Endometrial microvascular endothelial cells (primary cell): ENCODE measurements around the gene C5orf47. TPM values are rescaled to one million over a fixed set of nuclear protein-coding genes. Genes with fewer than 3 reads are reported as not detected.

Experiments
- in situ Hi-C: cut with HindIII; loops from 2 replicates; pipeline ENCODE4 v1.10.0; 2017; ENCODE audit warnings: low sequenced_read_pairs, low pct_unique_long_range_greater_than_20kb; ENCODE audit errors: inconsistent ontology term
- total RNA-seq: library from RNA; depleted of rRNA; stranded (reverse); fragments of >200 nt; gene quantifications from one replicate; pipeline ENCODE4 v1.2.3, GENCODE V29; 2015; ENCODE audit errors: inconsistent ontology term

Gene C5orf47, protein sequence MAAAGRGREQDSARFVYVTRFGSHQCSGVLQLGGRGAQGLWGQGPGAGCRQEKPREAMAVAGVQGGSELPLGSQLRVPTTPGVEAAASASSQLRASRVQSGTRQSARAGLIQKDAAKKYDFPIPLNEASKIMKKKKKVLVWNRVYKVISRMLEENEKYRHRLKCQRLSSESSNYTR
- total RNA-seq = not detected

DNA sequence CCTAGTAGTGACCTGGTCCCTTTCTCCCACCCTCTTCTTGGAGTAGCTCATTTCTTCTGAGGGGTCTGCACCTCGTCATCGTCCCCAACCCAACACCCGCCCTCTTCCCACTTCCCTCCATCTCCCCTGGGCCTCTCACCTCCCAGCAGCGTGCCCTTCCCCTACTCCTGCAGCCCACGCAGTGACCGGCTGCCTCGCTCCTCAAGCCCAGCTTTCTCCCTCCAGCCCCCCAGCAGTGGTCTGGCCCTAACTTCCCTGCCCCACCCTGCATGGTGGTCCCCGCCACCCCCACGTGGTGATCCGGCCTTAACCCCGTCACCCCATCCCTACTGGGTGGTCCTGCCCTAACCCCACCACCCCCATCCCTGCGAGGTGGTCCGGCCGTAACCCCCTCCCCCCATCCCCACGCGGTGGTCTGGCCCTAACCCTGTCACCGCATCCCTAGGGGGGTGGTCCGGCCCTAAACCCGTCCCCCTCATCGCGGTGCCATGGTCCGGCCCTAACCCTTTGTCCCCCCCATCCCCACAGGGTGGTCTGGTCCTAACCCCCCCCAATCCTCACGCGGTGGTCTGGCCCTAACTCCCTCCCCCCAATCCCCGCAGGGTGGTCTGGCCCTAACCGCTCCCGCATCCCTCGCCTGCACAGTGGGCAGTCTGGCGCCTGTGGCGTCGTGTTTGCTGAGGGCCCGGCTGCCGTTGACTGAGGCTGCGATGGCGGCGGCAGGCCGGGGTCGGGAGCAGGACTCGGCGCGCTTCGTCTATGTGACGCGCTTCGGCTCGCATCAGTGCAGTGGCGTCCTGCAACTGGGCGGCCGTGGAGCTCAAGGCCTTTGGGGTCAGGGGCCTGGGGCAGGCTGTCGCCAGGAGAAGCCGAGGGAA, at the start of gene C5orf47:
TSS of gene C5orf47 (plus strand) at position 617 of the 878 bp plus-strand sequence. CDS start at position 711, 94 bp downstream.
- in situ Hi-C loops = no loop called here

DNA sequence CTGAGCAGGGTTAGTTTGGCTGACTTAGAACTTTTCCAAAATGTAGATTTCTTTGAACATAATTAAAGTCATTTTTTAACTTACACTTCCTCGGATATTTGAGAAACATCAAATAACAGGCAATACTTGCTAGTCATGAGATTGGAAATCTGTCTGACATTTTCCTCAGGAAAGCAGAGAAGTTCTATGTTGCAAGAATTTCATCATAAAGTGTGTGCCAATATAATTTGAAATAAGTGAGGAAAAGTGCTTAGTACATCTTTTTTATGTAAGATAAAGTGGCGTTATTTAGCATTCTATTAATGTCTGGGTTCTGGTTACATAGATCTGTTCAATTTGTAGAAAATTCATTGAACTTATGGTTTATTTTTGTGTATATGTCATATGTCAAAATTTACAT, 48.7 kb upstream of the C5orf47 start:
- in situ Hi-C loops = no loop called here

DNA sequence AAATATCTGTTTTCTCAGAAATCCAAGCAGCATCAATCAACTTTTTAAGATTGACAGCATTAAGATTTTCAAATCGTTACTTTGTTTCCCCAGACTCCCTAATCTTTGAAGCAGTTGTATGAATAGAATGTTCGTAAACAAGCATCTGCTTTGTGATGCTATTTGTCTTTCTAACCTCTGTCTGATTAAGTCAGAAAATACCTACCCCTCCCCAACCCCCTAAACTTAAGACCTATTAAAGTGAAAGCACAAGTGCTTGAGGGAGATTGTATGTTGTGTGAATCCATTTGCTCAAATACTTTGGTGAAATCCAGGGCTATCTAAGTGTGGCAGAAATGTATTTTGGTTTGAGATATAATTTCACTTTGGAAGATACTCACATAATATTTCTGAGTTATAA, 47.9 kb upstream of the C5orf47 start:
- in situ Hi-C loops = no loop called here

DNA sequence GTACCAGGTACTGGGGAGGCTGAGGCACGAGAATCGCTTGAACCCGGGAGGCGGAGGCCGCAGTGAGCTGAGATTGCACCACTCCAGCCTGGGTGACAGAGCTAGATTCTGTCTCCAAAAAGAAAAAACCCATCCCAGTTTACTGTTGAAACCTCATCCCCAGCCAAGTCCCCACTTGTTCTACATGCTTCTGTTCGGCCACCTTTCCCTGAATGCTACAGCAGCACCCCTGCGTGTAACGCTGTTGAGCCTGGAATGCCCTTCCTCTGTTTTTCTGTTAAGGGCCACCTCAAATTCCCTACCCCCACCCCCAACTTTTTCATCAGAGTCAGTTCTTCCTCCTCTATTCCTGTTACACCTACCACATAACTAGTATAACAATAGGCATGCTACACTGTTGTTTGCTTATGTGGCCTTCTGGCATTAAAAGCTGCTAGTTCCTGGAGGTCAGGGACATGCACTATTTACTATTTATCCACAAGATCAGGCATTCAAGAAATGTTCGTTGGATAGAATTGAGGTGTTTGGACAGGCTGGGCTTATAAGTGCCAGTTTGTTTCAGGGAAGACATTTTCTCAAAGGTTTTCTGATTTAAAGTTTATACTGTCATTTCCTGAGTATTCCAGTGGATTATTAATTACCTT, 47.1 kb upstream of the C5orf47 start:
- in situ Hi-C loops = no loop called here

DNA sequence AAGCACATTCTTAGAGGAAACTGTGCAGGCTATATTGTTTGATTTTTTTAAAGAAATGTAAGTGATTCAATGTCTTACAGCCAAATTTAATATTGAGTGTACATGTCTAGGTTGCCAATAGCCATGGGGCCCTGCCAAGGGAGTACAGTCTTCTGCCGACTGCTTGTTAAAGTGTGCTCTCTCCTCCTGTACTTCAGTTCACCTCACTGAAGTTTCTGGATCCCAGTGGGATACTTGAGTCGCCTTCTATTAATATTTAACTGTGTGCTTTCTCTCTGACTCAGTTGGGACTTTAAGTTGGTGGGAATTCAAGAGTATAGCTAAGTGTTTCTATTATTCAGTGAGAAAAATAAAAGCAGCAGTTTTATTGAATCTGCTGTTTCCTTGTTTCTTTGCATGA, 44.5 kb upstream of the C5orf47 start:
- in situ Hi-C loops = no loop called here

DNA sequence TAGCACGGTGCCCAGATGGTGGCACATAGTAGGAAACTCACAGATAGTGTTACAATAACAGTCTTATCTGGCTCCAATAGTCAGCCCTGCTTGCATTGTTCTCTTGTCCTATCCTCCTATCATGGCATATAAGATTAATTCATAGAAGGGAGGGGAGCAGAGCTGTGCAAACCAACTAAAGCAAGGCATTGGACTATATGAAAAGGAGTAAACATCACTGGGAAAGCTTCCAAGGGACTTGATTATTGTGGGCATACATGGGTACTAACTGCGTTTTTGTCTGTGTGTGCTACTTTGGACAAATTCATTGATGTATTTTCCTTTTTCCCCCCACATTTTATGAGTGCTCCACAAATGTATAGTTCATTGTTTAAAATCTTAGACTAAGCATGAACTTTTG, 43.8 kb upstream of the C5orf47 start:
- in situ Hi-C loops = no loop called here

DNA sequence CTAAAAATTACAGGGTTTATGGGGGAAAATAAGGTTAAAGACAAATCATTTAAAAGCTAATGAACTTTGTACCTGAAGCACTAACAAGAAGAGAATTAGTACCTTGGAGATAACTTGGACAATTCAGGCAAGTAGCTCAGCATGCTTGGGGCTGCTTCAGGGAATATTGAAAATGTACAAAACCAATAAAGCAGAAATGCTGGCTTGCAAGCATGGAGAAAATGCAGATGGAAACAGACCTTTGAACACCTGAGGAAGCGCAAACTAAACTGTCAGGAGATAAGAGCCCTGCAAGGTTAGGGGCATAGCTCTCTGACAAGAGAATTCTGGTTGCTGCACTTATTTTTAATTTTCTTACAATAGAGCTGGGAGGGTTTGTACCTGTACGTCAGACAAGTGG, 42.6 kb upstream of the C5orf47 start:
- in situ Hi-C loops = no loop called here

DNA sequence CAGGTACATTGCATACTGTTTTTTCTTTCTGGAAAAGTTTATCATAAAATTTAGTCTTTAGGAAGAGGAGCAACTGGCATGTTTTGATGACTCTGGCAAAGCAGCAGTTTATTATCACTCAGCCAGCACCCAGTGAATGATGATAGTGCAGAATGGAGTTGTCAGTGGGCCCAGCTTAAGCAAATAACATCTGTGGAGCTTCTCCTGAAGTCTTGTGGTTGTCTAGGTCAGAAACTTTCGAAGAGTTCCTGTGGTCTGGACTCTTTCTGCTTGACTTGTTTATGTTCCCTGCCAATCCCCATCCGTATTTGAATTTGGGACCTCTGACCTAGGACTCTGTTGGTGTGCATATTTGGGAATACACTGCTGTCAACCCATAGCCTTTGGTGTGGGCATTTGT, 38.1 kb upstream of the C5orf47 start:
- in situ Hi-C loops = no loop called here

DNA sequence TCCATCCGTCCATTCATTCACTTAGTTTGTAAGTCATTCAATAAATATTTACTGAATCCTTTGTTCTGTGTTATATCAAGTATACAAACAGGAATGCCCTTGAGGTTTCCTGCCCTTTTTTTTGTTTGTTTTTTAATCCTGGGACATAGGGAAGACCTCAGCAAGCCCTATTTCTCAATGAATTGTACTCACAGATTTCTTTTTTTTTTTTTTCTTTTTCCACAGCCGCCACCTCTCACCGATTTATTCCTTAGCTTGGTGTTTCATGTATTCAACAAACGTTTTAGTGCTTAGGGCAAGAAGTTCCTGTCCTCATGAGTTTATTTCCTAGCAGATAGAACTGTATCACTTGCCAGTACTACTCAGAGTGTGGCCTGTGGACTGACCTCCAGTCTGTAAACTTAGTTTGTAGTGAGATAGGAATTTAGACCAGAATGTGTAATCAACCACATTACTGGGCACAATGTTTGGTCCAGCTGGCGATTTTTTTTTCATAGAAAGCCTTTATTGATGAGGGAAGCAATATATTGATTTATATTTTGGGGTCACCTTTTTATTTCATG, 35.4 kb upstream of the C5orf47 start:
- in situ Hi-C loops = no loop called here

DNA sequence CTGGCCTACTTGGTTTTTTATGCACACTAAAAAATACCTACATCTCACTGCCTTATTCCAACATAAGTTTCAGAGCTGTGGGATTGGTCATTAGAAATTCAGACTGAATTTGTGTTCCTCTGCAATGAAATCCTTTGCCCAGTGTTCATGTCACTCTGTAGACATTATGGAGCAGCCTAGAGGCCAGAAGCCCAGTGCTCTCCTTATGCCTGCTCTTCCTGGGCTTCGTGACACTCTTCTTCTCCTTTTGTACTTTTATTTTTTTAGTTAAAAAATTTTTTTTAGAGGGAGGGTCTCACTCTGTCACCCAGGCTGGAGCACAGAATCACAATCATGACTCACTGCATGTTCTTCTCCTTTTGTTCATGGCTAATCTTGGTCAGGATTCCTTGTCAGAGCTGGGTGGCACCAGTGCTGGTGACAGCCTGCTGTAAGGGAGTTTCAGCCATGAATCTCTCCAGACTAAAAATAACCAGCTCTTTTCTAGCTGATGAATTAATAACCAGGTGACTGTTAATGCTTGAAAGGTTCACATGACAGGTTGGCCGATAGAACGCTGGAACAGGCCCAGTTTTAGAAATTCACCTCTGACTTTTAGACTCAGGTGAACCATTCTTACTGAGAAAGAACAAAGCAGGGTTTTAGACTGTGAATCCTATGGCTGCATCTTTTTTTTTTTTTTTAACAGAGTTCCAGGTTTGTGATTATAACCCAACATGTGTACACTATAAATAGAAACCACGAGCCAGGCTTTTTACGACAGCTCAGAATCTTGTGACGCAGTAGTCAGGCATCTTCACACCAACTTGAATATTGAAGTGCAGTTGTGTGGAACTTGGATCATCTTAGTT, 34.1 kb upstream of the C5orf47 start:
- in situ Hi-C loops = no loop called here

DNA sequence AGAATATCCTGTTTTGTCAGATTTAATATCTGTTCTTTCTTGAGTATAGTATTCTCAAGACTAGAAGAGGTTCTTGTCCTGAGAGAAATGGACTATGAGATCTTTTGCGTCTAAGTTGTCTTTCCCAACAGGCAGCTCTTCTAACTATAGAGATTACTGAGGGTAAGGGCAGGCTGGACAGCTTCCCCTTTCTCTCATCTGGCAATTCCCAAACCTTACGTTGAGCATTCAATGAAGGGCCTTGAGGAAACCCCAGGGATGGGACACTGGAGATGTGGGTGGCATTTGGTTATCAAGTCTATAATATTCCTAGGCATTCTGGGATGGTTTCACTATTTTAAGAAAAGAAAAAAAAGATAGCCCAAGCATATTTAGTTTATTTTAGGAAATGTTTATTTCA, 28.0 kb upstream of the C5orf47 start:
- in situ Hi-C loops = no loop called here

DNA sequence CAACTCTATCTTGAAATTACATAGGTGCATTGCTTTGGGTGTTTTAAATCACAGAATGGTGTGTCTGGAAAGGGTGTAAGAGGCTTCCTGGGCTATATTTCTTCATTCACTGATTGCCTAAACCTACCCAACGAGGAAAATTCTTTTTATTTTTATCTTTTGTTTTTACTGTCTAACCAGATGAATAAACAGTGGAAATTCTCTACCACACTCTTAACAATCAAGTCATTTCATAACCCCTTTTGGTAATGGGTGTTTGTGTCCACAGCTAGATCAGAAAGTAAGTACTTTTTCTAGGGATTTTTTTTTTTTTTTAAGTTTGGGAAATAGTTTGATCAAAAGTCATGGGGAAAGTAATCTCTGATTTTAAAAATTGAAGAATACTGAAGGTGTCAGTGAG, 27.6 kb upstream of the C5orf47 start:
- in situ Hi-C loops = no loop called here

DNA sequence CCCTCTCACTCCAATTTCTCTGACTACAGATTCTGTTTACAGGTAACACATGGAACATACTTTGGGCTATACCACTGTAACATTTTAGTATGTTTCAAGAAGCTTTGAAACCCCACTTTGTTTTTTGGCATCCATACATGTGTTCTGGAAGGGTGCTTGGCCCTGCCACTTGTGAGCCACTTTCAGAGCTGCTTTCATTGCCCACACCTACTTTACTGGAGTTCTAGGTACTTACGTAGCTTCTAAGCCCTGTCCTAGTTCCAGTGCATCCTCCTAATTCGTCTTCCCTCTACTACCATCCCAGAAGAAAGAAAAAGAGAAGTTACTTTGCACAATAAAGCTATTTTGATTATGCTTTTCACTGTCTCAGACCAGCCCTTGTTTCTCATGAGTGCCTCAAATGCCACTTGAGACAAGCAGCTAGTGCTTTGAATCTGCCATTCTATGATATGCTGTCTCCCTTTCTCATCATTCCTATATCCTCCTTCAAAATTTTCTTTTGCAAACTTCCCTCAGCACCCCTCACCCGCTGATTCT, 26.5 kb upstream of the C5orf47 start:
- in situ Hi-C loops = no loop called here

DNA sequence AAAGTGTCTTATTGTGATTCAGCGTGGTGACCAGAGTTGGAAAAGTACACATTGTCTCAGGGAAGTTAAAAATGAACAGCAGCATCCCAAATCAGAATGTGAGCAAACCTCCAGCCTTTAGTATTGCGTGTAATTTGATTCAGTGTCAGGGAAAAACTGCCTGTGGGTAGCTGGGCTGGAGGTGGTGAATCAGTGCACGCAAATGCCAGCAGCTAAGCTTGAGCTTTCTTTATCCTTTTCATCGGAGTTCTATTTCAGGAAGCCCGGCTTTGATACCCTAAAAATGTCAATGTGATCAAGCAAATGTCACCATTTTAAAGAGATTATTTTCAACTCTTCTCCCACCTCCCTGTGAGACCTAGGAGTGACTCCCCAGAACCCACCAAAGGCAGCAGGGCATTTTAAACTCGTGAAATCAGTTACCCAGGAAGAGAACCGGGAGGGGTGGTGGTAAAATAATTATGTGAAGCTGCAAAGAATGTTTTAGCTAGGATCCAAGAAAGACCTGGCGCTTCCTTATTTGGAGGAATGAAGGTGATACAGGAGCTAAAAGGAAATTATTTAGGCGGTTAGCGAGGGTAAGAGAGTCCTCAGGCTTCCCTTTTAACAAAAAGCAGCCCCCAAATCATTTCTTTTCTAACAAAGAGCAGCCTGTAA, 25.7 kb upstream of the C5orf47 start:
- in situ Hi-C loops = no loop called here

DNA sequence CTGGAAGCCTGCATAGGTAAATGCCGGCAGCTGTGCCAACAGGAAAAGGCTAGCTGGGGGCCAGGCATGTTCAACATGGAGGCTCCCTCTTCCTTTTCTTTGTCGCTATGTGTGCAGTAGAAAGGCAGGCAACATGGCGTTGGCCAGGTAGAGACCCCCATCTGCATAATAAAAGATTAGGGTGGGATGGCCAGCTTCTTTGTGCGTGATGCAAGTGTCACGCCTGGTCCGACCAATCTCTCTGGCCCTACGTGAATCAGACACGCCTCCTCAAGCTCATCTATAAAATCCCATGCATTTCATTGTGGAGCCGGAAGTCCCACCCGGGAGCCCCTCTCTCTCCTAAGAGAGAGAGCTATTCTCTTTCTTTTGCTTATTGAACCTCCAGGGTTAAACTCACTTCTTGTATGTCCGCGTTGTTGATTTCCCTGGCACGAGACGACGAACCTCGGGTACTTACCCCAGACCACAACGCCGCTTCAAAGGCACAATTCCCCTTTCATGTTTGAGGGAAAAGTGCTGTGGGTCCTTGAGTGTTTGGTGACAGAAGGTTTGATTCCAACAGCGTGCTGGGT, 25.0 kb upstream of the C5orf47 start:
- in situ Hi-C loops = no loop called here

DNA sequence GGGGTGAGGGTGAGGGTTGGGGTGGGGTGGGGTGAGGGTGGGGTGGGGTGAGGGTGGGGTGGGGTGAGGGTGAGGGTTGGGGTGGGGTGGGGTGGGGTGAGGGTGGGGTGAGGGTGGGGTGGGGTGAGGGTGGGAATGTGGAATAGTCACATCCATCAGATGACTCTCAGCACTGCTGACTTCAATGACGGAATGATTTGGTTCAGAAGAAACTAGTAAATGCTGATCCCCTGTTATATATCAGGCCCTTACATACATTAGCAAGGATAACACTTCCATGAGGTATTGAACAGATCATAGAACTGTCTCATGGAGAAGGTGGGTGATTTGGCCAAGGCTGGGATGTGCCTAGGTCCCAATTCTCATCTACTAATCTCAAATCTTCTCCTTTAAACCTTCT, 24.5 kb upstream of the C5orf47 start:
- in situ Hi-C loops = no loop called here

DNA sequence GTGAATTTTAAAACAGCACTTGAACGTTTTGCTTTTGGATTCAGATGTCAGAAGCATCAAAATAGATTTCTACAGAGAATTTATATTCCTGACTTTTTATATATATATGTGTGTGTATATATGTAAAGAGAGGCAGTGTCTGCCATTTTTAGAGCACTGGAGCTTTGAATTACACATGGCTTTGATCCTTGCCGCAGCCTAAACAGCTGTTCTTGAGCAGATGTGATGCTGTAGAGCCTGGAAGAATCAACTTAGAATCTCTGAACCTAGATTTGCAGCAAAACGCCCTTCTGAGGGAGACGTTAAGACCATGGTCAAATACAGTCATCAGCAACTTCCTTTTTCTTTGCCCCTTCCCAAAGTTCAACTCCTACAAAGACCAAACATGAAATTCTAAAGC, 21.7 kb upstream of the C5orf47 start:
- in situ Hi-C loops = no loop called here
